Measurements from ENCODE around the gene ANKRD62.
"Not testable (repeated sequence)": the region's sequence is repeated elsewhere in the genome, so short reads cannot be mapped to it uniquely, and the experiment has no call there.

ANKRD62 gene

GRCh38 chr18:12101266-12101665 is 7.6 kb downstream of the ANKRD62 start:
- DNase-seq: no peak

GRCh38 chr18:12102136-12102842 is 8.6 kb downstream of the ANKRD62 start:
- DNase-seq: no peak

DNA sequence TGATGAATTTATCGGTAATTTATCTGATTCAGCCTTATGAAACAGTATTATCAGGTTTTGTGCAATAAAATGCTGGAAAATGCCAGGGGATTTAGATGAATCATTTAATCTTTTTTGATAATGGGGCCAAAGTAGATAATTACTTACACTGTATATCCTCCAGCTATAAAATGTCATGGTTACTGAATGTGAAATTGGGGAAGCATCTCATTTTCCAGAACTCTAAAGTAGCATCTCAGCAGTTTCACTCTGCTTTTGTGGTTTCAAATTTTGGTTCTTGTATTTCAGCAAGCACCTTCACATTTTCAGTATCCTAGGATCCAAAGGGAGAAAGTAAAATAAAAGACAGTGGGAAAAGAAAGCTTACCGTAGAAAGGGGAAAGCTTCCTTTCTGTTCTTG is 12.8 kb downstream of the ANKRD62 start:
- DNase-seq: no peak

GRCh38 chr18:12109836-12110235 is 16.2 kb downstream of the ANKRD62 start:
- no peak for DNase-seq

DNA sequence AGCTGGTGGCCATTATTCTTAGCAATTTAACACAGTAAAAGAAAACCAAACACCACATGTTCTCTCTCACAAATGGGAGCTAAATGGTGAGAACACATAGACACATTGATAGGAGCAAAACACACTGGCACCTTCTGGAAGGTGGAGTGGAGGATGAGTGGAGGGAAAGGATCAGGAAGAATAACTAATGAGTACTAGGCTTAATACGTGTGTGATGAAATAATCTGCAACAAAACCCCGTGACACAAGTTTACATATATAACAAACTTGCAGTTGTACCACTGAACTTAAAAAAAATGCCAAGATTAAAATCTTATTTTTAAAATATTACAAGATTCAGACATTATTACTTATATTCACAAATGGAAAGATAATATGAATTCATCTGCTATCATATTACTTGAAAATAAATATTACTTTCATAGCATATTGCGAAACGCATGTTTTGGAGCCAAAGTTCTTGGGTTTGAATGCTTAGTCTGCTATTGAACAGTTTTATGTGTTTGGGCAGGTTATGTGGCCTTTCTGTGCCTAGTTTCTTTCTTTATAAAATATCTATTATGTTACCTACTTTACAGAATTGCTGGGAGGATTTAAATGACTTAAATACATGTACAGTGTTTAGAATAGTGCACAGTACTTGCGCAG is 20.5 kb downstream of the ANKRD62 start:
- DNase-seq: no peak

- no peak for DNase-seq
Observed at GRCh38 chr18:12119358-12119757, 25.7 kb downstream of the ANKRD62 start.

DNA sequence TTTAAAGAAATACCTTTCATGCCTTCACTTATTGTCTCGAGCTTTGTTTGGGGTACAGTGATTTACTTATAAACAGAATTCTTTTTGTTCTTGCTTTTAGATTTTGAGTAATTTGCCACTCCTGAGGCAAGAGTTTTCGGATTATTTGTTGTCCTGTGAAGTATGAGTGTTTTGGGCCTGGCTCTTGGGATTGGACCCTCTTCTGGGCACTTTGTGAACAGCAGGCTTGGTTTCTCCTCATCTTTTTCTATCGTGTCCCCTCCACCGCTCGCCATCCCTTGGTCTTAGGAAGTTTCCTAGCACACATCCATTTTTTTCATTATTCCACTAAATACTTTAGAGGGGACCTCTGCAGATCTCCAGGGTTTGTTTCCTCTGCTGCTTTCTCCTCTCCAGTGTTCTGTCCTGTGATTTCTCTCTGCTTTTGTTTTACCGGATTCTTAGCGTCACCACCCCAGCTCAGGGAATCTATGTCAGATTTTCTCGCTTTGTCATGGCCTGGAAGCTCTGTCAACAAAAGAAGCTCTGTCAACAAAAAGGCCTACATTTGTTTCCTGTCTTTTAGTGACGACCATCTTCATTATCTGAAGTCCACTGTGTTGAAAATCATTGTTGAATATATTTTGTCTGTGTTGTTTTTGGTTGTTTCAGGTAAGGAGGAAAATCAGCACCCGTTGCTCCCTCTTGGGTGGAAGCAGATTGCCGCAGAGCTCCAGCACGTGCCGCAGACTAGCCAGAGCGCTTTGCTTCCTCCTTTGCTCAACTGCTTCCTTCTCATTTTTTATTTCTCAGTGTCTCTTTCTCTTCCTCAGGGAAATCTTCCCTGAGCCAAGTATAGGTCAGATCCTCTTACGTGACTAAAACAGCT is 27.8 kb downstream of the ANKRD62 start:
- no peak for DNase-seq

- not testable (repeated sequence) for DNase-seq
Observed at GRCh38 chr18:12122043-12122389, 28.4 kb downstream of the ANKRD62 start.

GRCh38 chr18:12127647-12128046 is 34.0 kb downstream of the ANKRD62 start:
- not testable (repeated sequence) for DNase-seq

GRCh38 chr18:12138831-12139230 is 45.2 kb downstream of the ANKRD62 start:
- not testable (repeated sequence) for DNase-seq

GRCh38 chr18:12140866-12141265 is 47.2 kb downstream of the ANKRD62 start:
- not testable (repeated sequence) for DNase-seq

GRCh38 chr18:12141778-12142177 is 48.1 kb downstream of the ANKRD62 start:
- DNase-seq: not testable (repeated sequence)

DNA sequence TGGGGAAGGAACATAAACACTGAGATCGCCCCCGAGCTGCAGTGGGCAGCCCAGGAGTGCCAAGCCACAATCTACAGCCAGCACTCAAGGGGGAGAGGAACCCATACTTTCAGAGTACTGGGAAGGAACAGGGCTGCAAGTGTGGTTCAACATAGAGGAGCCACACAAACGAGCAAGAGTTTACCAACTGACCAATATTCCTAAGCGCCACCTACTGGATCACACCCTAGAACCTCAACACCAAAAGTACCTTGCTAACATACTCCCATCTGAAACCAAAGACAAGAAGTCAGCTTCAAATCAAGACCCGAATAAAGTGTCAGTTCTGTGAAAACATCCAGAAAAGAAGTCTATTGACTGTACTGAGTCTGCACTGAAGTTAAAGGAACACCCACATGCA is 55.8 kb downstream of the ANKRD62 start:
- DNase-seq: not testable (repeated sequence)

DNA sequence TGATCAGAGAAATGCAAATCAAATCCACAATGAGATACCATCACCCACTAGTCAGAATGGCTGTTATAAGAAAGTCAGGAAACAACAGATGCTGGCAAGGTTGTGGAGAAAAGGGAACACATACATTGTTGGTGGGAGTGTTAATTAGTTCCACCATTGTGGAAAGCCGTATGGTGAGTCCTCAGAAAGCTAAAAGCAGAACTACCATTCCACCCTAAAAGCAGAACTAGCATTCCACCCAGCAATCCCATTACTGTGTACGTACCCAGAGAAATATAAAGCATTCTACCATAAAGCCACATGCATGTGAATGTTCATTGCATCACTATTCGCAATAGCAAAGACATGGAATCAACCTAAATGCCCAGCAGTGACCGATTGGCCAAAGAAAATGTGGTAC is 60.7 kb downstream of the ANKRD62 start:
- no peak for DNase-seq

DNA sequence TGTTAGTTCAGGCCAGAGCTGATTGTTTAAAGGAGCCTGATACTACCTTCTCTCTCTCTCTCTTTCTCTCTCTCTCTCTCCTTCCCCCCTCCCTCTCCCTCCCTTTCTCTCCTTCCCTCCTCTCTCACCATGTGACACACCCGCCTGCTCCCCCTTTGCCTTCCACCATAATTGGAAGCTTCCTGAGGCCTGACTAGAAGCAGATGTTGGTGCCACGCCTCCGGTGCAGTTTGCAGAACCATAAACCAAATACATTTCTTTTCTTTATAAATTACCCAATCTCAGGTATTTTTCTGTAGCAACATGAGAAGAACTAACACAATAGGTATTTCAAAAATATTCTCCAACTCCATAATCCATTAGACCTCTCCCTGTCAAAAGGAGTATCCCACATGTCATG is 62.4 kb downstream of the ANKRD62 start:
- DNase-seq: no peak

- no peak for DNase-seq
Observed at GRCh38 chr18:12159446-12159845, 65.8 kb downstream of the ANKRD62 start.

- DNase-seq: no peak
Observed at GRCh38 chr18:12162786-12163185, 69.1 kb downstream of the ANKRD62 start.

GRCh38 chr18:12165038-12165768 is 71.6 kb downstream of the ANKRD62 start:
- DNase-seq: no peak
